ENCODE measurements around the gene ARID5B. TPM values are rescaled to one million over a fixed set of nuclear protein-coding genes. Genes with fewer than 3 reads are reported as not detected.
A peak's percentile ranks its signal among the peaks of the same experiment; 100 is the strongest.

ARID5B gene
- total RNA-seq, 1 donor from 2014 or later, result 51.4 TPM

DNA sequence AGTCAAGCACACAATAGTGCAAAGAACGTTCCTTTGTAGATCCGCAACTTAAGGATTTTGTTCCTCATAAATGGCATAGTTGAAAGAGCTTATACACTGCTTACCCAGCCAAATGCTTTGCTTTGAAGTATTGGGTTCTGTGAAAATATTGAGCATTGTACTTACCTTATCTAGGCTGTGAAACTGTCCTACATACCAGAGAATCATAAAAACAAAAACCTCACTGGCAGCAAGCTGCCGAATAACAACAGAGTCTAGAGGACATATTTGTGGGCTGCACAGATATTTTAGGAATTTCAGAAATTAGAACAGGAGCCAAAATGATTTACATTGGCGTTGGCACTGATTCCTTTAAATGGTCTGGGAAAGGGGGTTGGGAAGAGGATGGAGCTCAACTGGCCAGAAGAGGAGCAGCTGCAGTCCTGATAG is 192.4 kb downstream of the ARID5B start:
- no peaks in the 10 kb centered on the region for H3K27me3 Mint-ChIP-seq (ENCODE audit: low read depth)
- H3K36me3 Mint-ChIP-seq, result peaks cover 27% of the 10 kb centered on the region
- peaks cover 6% of the 10 kb centered on the region for H3K9me3 Mint-ChIP-seq
- H3K4me3 Mint-ChIP-seq, result no peak overlapping the region
- no peak for DNase-seq (ENCODE audit: low spot score in 2 of 2, unreplicated experiment in 2 of 2)
- peaks cover 52% of the 10 kb centered on the region for H3K4me1 Mint-ChIP-seq
- H3K27ac Mint-ChIP-seq, result peak overlapping the region; percentile 86
- TF ChIP-seq, protein P1, sequence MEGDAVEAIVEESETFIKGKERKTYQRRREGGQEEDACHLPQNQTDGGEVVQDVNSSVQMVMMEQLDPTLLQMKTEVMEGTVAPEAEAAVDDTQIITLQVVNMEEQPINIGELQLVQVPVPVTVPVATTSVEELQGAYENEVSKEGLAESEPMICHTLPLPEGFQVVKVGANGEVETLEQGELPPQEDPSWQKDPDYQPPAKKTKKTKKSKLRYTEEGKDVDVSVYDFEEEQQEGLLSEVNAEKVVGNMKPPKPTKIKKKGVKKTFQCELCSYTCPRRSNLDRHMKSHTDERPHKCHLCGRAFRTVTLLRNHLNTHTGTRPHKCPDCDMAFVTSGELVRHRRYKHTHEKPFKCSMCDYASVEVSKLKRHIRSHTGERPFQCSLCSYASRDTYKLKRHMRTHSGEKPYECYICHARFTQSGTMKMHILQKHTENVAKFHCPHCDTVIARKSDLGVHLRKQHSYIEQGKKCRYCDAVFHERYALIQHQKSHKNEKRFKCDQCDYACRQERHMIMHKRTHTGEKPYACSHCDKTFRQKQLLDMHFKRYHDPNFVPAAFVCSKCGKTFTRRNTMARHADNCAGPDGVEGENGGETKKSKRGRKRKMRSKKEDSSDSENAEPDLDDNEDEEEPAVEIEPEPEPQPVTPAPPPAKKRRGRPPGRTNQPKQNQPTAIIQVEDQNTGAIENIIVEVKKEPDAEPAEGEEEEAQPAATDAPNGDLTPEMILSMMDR (IDR thresholded peaks at IDR 0.05; ENCODE audit: unreplicated experiment), result no peak

DNA sequence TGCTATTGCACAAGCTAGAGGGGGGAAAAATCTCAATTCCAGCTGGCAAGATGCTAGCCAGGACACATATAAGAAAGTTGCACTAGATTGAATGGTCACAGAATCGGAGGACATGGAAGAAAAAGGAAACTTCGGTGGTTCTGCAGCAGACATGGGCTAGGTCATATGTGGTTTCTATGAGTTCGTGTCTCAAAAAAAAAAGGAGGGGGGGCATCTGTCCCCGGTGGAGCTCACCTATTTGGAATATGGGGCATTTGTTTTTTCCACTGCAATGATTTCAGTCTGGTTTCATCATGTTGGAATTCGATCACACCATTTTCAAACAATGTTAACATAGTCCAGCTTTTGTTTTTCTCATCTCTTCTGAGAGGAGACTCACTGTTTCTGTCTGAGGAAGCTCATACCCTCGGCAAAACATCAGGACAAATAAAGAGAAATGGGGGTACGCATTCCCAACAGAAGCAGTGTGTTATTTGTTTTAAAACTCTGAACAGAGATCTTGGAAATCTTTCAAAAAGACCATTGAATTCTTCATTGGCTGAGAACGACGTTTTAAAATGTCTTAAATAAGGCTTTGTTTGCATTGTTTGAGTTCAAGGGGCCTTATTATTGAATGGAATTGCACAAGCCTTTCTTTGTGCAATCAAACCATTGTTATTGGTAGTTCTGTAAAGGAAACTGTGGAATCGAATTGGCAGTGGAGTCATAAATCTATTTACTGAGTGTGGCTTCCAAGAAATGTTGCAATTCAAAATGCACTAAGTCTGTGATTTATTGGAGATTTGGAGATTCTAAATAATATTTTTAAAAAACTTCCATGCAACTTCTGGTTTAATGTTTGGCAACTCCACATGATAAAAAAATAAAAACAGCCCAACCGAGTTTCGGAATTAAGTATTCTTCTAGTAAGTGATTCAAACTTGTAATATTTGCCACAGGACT is 194.0 kb downstream of the ARID5B start:
- peak overlapping the region; percentile 83 for H3K27ac Mint-ChIP-seq
- H3K4me3 Mint-ChIP-seq, result no peak overlapping the region
- no peak for DNase-seq (ENCODE audit: low spot score in 2 of 2, unreplicated experiment in 2 of 2)
- H3K27me3 Mint-ChIP-seq (ENCODE audit: low read depth), result no peaks in the 10 kb centered on the region
- H3K4me1 Mint-ChIP-seq, result peaks cover 46% of the 10 kb centered on the region
- H3K36me3 Mint-ChIP-seq, result peaks cover 21% of the 10 kb centered on the region
- TF ChIP-seq, protein P1 (IDR thresholded peaks at IDR 0.05; ENCODE audit: unreplicated experiment), result no peak
- peaks cover 6% of the 10 kb centered on the region for H3K9me3 Mint-ChIP-seq

DNA sequence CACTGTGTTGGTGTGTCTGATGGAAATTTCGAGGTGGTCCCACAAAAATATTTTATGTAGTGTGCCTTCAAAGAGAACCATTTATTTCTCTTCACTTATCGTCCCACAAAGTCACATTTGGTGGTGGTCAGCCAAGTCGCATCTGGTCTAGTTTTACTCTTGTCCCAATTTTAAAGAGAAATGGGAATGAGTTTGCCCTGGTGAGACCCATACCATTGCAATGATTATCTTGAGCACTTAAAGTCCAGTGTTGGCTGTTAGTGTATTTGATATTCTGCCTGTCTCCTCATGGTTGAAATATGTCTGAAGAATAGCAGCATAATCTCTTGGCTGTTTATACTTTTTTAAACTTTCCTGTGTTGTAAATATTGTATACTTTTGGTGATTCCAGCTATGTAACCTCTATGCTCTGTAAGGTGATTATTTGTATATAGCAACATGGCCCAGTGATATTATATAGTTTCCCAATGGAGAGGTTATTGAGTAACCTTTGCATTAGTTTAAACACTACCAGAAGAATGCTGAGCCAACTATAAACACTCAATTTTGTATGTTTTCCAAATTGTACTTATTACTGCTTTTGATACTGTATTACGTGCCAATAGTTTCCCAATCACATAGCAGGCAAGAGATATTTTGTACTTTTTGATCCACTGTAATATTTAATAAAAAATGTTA is 194.9 kb downstream of the ARID5B start:
- peak overlapping the region; percentile 35 for H3K27ac Mint-ChIP-seq

DNA sequence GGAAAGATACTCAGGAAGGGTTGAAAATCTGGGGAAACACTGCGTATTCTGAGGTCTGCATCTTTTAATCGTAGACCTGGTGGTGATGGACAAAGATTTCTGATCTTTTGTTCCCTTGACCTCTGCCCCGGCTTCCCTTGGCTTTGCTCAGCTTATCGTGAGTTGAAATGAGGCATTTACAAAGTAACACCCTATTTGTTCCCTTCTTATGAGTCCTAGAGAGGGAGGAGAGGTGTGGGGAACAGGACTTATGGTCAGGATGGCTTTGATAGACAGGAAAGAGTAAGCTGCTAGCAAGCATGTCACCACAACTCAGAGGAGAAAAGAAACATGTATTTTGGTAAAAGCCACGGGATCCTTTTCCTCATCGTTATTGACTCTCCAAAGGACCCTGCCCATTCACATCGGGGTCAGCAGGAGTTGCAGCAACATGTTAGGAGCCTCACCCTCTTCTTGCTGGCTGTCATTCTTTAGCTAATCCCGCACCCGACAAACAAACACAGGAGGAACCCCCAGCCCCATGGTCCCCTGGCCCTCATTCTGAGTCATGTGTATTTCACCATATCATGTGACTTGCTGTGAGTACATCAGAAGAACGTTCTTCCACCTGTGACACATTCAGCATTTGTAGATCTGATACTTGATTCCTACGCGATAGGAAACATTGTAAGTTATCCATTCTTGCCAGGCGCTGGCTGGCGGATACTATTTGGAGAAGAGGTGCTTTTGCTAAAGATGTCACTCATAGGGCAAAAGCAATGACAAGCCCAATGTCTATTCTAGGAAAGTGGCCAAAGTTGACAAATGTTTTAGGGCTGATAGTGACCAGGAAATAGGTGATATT is 197.0 kb downstream of the ARID5B start:
- TF ChIP-seq, protein P1 (IDR thresholded peaks at IDR 0.05; ENCODE audit: unreplicated experiment), result no peak
- peaks cover 7% of the 10 kb centered on the region for H3K36me3 Mint-ChIP-seq
- peaks cover 6% of the 10 kb centered on the region for H3K9me3 Mint-ChIP-seq
- peaks cover 29% of the 10 kb centered on the region for H3K4me1 Mint-ChIP-seq
- no peak overlapping the region for H3K27ac Mint-ChIP-seq
- no peaks in the 10 kb centered on the region for H3K27me3 Mint-ChIP-seq (ENCODE audit: low read depth)
- DNase-seq (ENCODE audit: low spot score in 2 of 2, unreplicated experiment in 2 of 2), result no peak
- no peak overlapping the region for H3K4me3 Mint-ChIP-seq

More for the DNA sequence above, 194.9 kb downstream of the ARID5B start:
- H3K4me3 Mint-ChIP-seq, result no peak overlapping the region
- peaks cover 6% of the 10 kb centered on the region for H3K9me3 Mint-ChIP-seq
- peaks cover 46% of the 10 kb centered on the region for H3K4me1 Mint-ChIP-seq
- peaks cover 13% of the 10 kb centered on the region for H3K36me3 Mint-ChIP-seq
- DNase-seq (ENCODE audit: low spot score in 2 of 2, unreplicated experiment in 2 of 2), result no peak
- TF ChIP-seq, protein P1 (IDR thresholded peaks at IDR 0.05; ENCODE audit: unreplicated experiment), result no peak
- no peaks in the 10 kb centered on the region for H3K27me3 Mint-ChIP-seq (ENCODE audit: low read depth)

DNA sequence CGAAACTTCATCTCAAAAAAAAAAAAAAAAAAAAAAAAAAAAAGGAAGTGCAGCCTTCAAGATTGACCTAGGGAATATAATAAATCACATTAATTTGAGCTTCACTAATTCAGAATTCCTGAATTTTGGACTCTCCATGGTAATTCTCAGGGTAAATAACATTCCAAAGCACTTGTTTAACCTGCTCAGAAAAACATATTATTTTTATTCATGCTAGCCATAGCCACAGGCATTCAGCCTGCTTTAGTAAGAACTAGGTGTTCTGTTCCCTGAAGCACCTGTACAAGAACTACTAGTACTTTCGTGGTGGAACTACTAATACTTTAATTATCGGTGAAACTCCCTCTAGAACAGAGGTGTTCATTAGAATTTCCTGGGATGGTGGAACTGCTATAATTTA is 197.8 kb downstream of the ARID5B start:
- TF ChIP-seq, protein P1 (IDR thresholded peaks at IDR 0.05; ENCODE audit: unreplicated experiment), result no peak
- Mint-ChIP-seq H3K4me1 (peaks cover 21% of the 10 kb centered on the region), H3K4me3 (no peak overlapping the region), H3K9me3 (peaks cover 6% of the 10 kb centered on the region), H3K27ac (no peak overlapping the region), H3K36me3 (peaks cover 7% of the 10 kb centered on the region), H3K27me3 (ENCODE audit: low read depth) (no peaks in the 10 kb centered on the region)
- no peak for DNase-seq (ENCODE audit: low spot score in 2 of 2, unreplicated experiment in 2 of 2)
